ENCODE data around the gene ACTL10.

ACTL10 gene

GRCh38 chr20:33679758-33680485 is 13.2 kb downstream of the ACTL10 start:
- H2AFZ ChIP-seq (ENCODE audit: low read length), result no peak overlapping the region
- H3K9ac ChIP-seq (ENCODE audit: low read depth, low read length, poor library complexity, severe bottlenecking), result no peak overlapping the region
- peaks cover 49% of the 10 kb centered on the region for H3K79me2 ChIP-seq (ENCODE audit: insufficient read depth, low read length)
- no peaks in the 10 kb centered on the region for H3F3A ChIP-seq (ENCODE audit: low read depth)
- no peaks in the 10 kb centered on the region for H3K9me3 ChIP-seq (ENCODE audit: insufficient read depth, low read depth, low read length)
- no peak overlapping the region for H3K4me2 ChIP-seq (ENCODE audit: low read depth, low read length, poor library complexity, severe bottlenecking)
- peaks cover 27% of the 10 kb centered on the region for H3K4me1 ChIP-seq (ENCODE audit: insufficient read depth, low read length, poor library complexity, severe bottlenecking)
- peaks cover 39% of the 10 kb centered on the region for H4K20me1 ChIP-seq (ENCODE audit: insufficient read depth, low read length, poor library complexity, severe bottlenecking)
- TF ChIP-seq CTCF (conservative IDR thresholded peaks at IDR 0.05; ENCODE audit: low read length), result no peak
- no peak for TF ChIP-seq EZH2phosphoT487 (IDR thresholded peaks at IDR 0.05; ENCODE audit: borderline replicate concordance)
- no peaks in the 10 kb centered on the region for H3K27me3 ChIP-seq (ENCODE audit: insufficient read depth, low read length, poor library complexity, severe bottlenecking)
- no peak overlapping the region for H3K4me3 ChIP-seq (ENCODE audit: low read length, poor library complexity, severe bottlenecking)
- no peaks in the 10 kb centered on the region for H3K9me2 ChIP-seq (replicated peaks; ENCODE audit: low read depth, low read length)
- H3K36me3 ChIP-seq (ENCODE audit: insufficient read depth, low read length), result peaks cover 40% of the 10 kb centered on the region; the same call in 1 of the 2 replicates

DNA sequence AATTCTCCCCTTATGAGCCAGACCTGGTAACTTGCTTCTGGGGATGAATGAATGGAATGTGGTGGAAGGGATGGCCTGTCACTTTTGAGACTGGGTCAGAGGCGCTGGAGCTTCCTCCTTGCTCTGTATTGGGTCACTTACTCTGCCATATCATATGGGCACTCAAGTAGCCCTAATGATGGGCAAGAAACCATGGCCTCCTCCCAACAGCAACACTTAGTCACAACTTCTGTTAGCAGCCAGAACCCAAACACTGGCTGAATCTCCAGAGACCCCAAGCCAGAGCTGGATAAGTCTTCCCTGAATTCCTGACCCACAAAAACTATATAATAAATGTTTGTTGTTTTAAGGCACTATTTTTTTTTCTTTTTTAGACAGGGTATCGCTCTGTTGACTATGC is 13.9 kb downstream of the ACTL10 start:
- peaks cover 42% of the 10 kb centered on the region for H4K20me1 ChIP-seq (ENCODE audit: insufficient read depth, low read length, poor library complexity, severe bottlenecking)
- H3K79me2 ChIP-seq (ENCODE audit: insufficient read depth, low read length), result peaks cover 56% of the 10 kb centered on the region
- H2AFZ ChIP-seq (ENCODE audit: low read length), result no peak overlapping the region
- no peak overlapping the region for H3K4me3 ChIP-seq (ENCODE audit: low read length, poor library complexity, severe bottlenecking)
- H3K9me2 ChIP-seq (replicated peaks; ENCODE audit: low read depth, low read length), result no peaks in the 10 kb centered on the region
- peak overlapping the region; percentile 4 for H3K4me2 ChIP-seq (ENCODE audit: low read depth, low read length, poor library complexity, severe bottlenecking)
- no peaks in the 10 kb centered on the region for H3F3A ChIP-seq (ENCODE audit: low read depth)
- H3K27me3 ChIP-seq (ENCODE audit: insufficient read depth, low read length, poor library complexity, severe bottlenecking), result no peaks in the 10 kb centered on the region
- peaks cover 29% of the 10 kb centered on the region for H3K4me1 ChIP-seq (ENCODE audit: insufficient read depth, low read length, poor library complexity, severe bottlenecking)
- H3K9me3 ChIP-seq (ENCODE audit: insufficient read depth, low read depth, low read length), result no peaks in the 10 kb centered on the region
- peaks cover 40% of the 10 kb centered on the region; the same call in 1 of the 2 replicates for H3K36me3 ChIP-seq (ENCODE audit: insufficient read depth, low read length)
- TF ChIP-seq EZH2phosphoT487 (IDR thresholded peaks at IDR 0.05; ENCODE audit: borderline replicate concordance) (no peak), CTCF (conservative IDR thresholded peaks at IDR 0.05; ENCODE audit: low read length) (no peak)
- no peak overlapping the region for H3K9ac ChIP-seq (ENCODE audit: low read depth, low read length, poor library complexity, severe bottlenecking)

DNA sequence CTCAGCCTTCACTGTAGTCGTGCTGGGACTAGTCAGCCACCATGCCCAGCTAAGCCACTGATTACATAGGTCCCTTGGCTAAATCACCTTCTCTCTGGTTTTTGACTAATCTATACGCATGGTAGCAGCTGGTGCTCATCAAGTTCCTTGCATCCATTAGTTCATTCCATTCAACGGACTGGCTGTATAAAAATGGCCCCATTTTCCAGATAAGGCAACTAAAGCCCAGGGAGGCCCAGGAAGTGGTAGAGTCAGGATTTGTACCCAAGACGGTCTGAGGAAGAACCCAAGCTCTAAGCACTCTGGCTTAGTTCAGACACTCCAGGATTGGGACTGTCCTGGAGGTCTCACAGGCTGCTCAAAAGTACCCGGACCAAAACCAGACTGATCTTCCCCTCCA is 14.5 kb downstream of the ACTL10 start:
- no peak overlapping the region for H3K9ac ChIP-seq (ENCODE audit: low read depth, low read length, poor library complexity, severe bottlenecking)
- H3K4me1 ChIP-seq (ENCODE audit: insufficient read depth, low read length, poor library complexity, severe bottlenecking), result peaks cover 29% of the 10 kb centered on the region
- no peak overlapping the region for H3K4me3 ChIP-seq (ENCODE audit: low read length, poor library complexity, severe bottlenecking)
- H3K9me2 ChIP-seq (replicated peaks; ENCODE audit: low read depth, low read length), result no peaks in the 10 kb centered on the region
- H3K9me3 ChIP-seq (ENCODE audit: insufficient read depth, low read depth, low read length), result no peaks in the 10 kb centered on the region
- no peak overlapping the region for H2AFZ ChIP-seq (ENCODE audit: low read length)
- peaks cover 38% of the 10 kb centered on the region; the same call in 1 of the 2 replicates for H3K36me3 ChIP-seq (ENCODE audit: insufficient read depth, low read length)
- peak overlapping the region; percentile 4 for H3K4me2 ChIP-seq (ENCODE audit: low read depth, low read length, poor library complexity, severe bottlenecking)
- peaks cover 42% of the 10 kb centered on the region for H4K20me1 ChIP-seq (ENCODE audit: insufficient read depth, low read length, poor library complexity, severe bottlenecking)
- TF ChIP-seq CTCF (conservative IDR thresholded peaks at IDR 0.05; ENCODE audit: low read length) (no peak), EZH2phosphoT487 (IDR thresholded peaks at IDR 0.05; ENCODE audit: borderline replicate concordance) (no peak)
- no peaks in the 10 kb centered on the region for H3K27me3 ChIP-seq (ENCODE audit: insufficient read depth, low read length, poor library complexity, severe bottlenecking)
- no peaks in the 10 kb centered on the region for H3F3A ChIP-seq (ENCODE audit: low read depth)
- peaks cover 57% of the 10 kb centered on the region for H3K79me2 ChIP-seq (ENCODE audit: insufficient read depth, low read length)
